Breast epithelium (tissue), 3 donors: ENCODE results near the gene ISCU.
"Not testable (repeated sequence)": the region's sequence is repeated elsewhere in the genome, so short reads cannot be mapped to it uniquely, and the experiment has no call there.

Experiments
- CTCF ChIP-seq, 3 donors: fragments of 450-650 bp; IDR thresholded peaks; one replicate each; pipeline ENCODE4 v1.5.1; 2016 to 2017; ENCODE audit warnings: antibody characterized with exemption in 3 of 3, mild to moderate bottlenecking in 3 of 3, moderate library complexity in 3 of 3
- POLR2A ChIP-seq: fragments of 450-650 bp; IDR thresholded peaks from one replicate; pipeline ENCODE4 v1.6.1; 2016; ENCODE audit warnings: antibody characterized with exemption, mild to moderate bottlenecking, moderate library complexity
- POLR2AphosphoS5 ChIP-seq, 3 donors: sonication (generic); formaldehyde crosslinking; IDR thresholded peaks; one replicate each; pipeline ENCODE4 v1.6.1; 2017; ENCODE audit warnings: antibody characterized with exemption in 3 of 3

GRCh38 chr12:108574276-108574675, 11.9 kb downstream of the ISCU start:
- not testable (repeated sequence) for TF ChIP-seq POLR2A; CTCF (IDR thresholded peaks at IDR 0.05); POLR2AphosphoS5 (IDR thresholded peaks at IDR 0.05)
